HK-2 (cell line): ENCODE results near the gene HIRA.
A peak's percentile ranks its signal among the peaks of the same experiment; 100 is the strongest.
"Not testable (repeated sequence)": the region's sequence is repeated elsewhere in the genome, so short reads cannot be mapped to it uniquely, and the experiment has no call there.

Source experiments
- DNase-seq: peaks from one replicate; pipeline ENCODE4 v3.0.0-alpha.2; 2018; ENCODE audit not compliant: unreplicated experiment

Gene HIRA

GRCh38 chr22:19443544-19444211 lies 12.1 kb upstream of the HIRA start:
- DNase-seq = no peak

GRCh38 chr22:19442166-19442565 lies 10.6 kb upstream of the HIRA start:
- no peak for DNase-seq

- DNase-seq = no peak
These were observed 9.1 kb upstream of the HIRA start for GRCh38 chr22:19440411-19441195.

DNA sequence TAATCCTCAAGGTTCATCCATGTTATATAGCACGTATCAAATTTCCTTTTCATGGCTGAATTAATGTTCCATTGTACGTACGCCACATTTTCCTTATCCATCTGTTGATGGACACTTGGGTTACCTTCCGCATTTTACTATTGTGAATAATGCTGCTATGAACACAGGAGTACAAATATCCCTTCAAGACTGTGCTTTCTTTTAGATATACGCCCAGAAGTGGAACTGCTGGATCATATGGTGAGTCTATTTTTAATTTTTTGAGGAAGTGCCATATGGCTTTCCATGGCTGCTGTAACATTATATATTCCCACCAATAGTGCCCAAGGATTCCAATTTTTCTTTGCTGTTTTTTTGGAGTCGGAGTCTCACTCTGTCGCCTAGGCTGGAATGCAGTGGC lies 6.8 kb upstream of the HIRA start:
- DNase-seq = no peak

DNA sequence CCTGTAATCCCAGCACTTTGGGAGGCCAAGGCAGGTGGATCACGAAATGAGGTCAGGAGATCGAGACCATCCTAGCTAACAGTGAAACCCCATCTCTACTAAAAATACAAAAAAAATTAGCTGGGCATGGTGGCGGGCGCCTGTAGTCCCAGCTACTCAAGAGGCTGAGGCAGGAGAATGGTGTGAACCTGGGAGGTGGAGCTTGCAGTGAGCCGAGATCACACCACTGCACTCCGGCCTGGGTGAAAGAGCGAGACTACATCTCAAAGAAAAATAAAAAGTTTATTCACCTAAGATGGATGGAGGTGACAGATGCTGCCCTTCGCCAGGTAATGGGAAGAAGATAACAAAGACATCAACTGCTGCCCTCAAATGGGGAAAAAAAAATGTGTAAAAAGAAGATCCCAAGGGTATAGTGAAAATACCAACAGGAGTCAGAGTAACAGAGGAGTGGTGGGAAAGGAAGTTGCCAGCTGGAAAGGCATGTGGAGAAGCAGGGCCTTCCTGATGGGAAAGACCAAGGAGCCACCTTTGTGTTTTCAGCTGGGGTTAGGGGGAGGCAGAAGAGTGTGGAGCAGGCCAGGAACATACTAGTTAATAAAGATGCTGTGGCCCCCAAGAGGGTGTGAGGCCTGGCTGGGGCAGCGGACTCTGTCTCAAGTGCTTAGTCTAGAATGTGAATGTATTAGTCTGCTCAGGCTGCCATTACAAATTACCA lies 5.1 kb upstream of the HIRA start:
- DNase-seq = not testable (repeated sequence)

DNA sequence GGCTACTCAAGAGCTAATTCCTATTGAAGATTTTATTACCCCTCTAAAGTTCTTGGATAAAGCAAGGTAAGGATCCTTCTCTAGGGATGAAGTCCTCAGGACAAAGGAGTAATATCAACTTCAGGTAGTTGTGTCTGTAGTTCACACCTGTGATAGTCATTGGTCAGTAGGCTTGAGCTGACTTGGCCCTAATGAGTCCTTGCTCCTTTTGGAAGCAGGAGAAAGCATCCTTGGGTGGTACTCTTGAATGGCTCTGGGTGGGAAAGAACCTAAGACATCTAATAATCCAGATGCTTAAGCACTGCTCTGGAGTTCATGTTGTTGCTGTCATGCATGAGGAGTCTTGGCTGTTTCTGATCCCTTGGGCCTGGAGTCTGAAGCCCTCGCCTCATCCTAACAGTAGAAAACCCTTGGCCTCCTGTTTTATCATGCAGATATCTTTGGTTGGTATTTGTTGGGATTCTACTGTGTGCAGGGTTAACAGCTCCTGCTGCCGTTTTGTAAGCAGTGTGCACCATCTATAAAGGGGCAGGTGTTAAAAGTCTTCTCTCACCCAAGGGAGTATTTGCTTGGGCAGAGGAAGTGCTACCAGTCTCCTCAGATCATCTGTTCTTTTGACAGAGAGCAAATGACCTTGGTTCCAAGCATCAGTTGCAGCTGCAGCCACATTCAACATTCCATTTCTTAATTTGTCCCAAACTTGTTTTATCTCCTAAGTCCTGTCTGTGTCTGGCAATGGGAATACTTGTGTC lies 3.5 kb upstream of the HIRA start:
- DNase-seq = no peak

- DNase-seq = no peak
These were observed 2.9 kb upstream of the HIRA start for GRCh38 chr22:19434401-19434800.

GRCh38 chr22:19432133-19432851 lies 759 bp upstream of the HIRA start, which contains the start of gene MRPL40:
MRPL40 (plus strand) TSS chr22:19432545; CDS start chr22:19432555, 10 bp downstream.
- DNase-seq = peak; percentile 91

- DNase-seq = peak; percentile 26
These were observed 517 bp downstream of the HIRA start for GRCh38 chr22:19430890-19431541.

DNA sequence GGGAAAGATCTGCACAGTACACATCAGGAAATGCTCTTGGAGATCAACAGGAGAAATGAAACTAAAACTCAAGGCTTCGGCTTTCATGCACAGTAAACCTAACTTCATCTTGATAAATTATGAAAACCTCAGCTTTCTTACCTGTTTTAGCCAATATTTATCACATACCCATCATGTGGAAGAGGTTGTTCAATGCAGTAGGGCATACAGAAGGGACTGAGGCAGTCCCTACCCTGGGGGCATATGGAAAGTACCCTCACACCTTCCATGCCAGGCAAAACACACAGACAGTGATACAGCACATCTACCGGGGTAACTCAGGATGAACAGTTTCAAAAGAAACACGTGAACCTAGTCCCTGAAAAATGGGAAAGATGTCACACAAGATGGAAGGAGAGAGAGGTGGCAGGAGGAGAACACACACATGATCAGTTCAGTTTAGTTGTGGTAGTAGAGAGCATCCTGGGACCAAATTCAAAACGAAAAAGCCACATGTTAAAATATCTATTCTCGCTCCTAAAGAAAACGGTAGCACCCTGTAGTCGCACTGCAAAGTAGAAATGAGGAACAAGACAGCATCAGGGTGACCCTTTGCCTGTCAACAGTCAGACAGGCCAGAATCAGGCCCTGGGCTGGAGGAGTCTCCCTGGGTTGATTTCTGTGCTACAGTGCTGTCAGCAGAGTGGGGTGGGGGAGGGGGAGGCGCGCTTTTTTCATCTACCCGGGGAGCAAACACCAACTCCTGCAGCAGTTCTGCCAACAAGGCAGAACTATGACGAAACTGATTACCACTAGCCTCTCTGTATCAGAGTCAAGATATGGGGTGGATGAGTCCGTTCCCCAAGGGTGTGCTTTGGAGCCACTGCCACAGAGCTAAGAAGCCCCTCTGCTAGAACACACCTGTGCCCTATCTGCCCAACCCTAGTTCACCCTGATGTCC lies 1.3 kb downstream of the HIRA start:
- DNase-seq = no peak

DNA sequence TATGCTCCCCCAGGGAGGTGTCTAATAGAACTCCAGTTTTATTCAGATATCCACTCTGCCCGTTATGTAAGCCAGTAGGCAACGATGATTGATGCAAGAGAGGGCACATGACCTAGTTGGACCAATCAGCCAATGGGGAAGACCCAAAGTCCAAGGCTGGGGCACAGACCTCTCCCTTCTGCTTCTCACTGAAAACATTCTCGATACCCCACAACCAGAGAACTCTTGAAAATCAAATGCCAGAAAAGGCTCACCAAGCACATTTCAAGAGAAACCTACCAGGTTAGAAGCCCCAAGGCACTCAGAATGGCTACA lies 7.4 kb downstream of the HIRA start:
- DNase-seq = no peak

- DNase-seq = no peak
These were observed 8.9 kb downstream of the HIRA start for GRCh38 chr22:19422440-19423301.

DNA sequence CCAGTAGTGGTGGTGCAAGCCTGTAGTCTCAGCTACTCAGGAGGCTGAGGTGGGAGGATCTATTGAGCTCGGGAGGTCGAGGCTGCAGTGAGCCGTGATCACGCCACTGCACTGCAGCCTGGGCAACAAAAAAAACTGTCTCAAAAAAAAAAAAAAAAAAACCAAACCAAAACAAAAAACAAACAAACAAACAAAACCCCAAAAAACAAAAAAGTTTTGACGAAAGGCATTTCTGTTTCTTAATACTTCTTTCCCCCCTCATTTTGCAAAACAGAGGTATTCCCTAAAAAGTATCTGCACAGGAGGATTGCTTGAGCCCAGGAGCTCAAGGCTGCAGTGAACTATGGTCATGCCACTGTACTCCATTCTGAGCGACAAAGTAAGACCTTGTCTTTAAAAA lies 11.2 kb downstream of the HIRA start:
- no peak for DNase-seq

DNA sequence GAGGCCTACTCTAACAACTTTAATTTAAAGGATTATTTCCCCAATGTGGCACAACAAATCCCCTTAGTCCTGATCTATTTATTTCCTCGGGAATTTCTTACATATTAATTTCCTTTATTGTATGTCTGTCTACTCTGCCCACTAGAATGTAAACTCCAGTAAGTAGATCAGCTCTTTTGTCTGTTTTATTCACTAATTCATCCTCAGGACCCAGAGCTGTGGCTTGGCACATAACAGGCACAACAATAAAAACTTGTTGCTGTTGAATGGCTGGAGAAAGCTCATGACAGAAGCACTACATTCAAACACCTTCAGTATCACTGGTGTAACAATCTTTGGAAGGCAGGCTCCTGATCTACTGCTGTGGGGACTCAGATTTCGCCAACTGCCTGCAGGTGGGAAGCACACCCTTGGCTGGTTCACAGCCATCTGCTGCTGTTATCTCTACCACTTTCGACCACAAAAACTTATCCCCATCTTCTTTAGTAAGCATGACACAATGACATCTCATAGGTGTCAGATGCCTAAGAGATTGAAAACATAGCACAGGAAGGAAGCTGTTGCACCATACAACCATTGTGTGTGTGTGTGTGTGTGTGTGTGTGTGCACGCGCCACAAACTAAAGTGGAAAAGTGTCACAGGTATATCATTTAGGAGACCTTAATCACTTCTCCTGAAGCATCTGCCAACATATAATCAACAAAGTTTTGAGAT lies 11.9 kb downstream of the HIRA start:
- DNase-seq = no peak

- DNase-seq = no peak
These were observed 12.5 kb downstream of the HIRA start for GRCh38 chr22:19419086-19419463.

GRCh38 chr22:19412923-19413322 lies 18.6 kb downstream of the HIRA start:
- no peak for DNase-seq

DNA sequence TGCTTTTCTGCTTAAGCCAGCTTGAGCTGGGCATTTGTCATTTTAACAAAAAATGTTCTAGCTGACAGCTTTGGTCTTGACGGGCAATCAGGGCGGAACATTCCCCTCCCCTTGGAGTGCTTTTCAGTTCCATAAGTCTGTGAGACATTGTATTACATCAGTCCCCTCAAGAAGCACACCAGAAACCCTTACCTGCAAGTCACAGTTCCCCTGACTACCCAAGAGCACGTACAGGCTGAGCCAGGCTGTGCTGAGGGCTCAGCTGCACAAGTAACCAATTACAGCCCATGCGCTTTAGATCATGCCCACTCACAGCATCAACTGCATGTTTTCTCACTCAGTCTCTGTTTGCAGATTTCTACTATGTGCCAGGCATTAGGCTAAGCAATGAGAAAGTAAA lies 19.1 kb downstream of the HIRA start:
- no peak for DNase-seq

GRCh38 chr22:19411690-19412045 lies 19.9 kb downstream of the HIRA start:
- no peak for DNase-seq
